HCT116 (cell line): ENCODE results near the gene XYLT1.

Experiments used
- CEBPB ChIP-seq: IDR thresholded peaks from 2 replicates; pipeline ENCODE4 v1.6.1; 2012; ENCODE audit warnings: low read depth
- EGR1 ChIP-seq: IDR thresholded peaks from 2 replicates; pipeline ENCODE4 v1.6.1; 2012; ENCODE audit warnings: low read depth
- EZH2 ChIP-seq: fragments of 200-600 bp; sonication (generic); IDR thresholded peaks from 2 replicates; pipeline ENCODE4 v1.6.1; 2017; ENCODE audit warnings: antibody characterized with exemption, mixed run types
- FOSL1 ChIP-seq: IDR thresholded peaks from 2 replicates; pipeline ENCODE4 v1.6.1; 2012; ENCODE audit warnings: low read depth
- POLR2A ChIP-seq: IDR thresholded peaks from 2 replicates; pipeline ENCODE4 v1.7.0; 2011; ENCODE audit warnings: borderline replicate concordance; ENCODE audit not compliant: insufficient read depth, insufficient read length; ENCODE audit errors: extremely low read depth
- SP1 ChIP-seq: IDR thresholded peaks from 2 replicates; pipeline ENCODE4 v1.6.1; 2012; ENCODE audit warnings: low read depth
- ZFX ChIP-seq: fragments of 450-650 bp; IDR thresholded peaks from 2 replicates; pipeline ENCODE4 v1.6.1; 2017
- ZNF274 ChIP-seq: fragments of 200-500 bp; sonication (Bioruptor generic); IDR thresholded peaks from 2 replicates; pipeline ENCODE4 v1.6.1; 2014; ENCODE audit warnings: mild to moderate bottlenecking, low read depth, low read length, inconsistent platforms
- TF ChIP-seq, protein P1 (sequence below), 3 experiments: fragments of 200-600 bp in 1 of 3; sonication (generic) in 1 of 3; IDR thresholded peaks in 2 of 3; conservative IDR thresholded peaks in 1 of 3; 2 replicates each; pipeline ENCODE4 v1.5.1; 2012 to 2017; ENCODE audit warnings: low read depth in 2 of 3, low read length in 2 of 3, antibody characterized with exemption in 1 of 3, borderline replicate concordance in 1 of 3, control low read depth in 1 of 3, mild to moderate bottlenecking in 1 of 3, mixed read lengths in 1 of 3, mixed run types in 1 of 3, moderate library complexity in 1 of 3; ENCODE audit not compliant: insufficient read depth in 1 of 3

DNA sequence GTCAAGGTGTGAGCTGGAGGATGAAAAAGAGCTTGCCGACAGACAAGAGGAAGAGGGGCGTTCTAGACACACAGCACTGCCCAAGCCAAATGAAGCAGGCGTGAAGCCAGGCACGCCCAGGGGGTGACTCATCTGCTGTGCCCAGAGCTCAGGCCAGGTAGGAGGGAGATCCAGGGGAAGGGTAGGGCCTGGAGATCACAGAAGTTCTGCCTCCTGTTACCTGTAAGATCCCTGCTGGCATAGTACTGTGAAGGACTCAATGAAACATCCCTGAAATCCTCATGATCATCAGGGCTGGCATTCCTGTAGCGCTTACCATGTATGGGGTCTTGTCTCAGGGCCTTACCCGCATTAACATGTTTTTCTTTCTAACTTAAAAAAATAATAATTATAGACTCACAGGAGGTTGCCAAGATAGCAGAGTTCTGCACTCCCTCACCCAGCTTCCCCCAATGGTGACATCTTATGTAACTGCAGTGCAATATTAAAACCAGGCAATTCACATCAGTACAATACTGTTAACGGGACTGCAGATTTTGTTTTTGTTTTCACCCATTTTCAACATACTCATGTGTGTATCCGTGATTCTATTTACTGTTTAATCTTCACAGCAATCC lies 158.6 kb downstream of the XYLT1 start:
- TF ChIP-seq, protein P1, sequence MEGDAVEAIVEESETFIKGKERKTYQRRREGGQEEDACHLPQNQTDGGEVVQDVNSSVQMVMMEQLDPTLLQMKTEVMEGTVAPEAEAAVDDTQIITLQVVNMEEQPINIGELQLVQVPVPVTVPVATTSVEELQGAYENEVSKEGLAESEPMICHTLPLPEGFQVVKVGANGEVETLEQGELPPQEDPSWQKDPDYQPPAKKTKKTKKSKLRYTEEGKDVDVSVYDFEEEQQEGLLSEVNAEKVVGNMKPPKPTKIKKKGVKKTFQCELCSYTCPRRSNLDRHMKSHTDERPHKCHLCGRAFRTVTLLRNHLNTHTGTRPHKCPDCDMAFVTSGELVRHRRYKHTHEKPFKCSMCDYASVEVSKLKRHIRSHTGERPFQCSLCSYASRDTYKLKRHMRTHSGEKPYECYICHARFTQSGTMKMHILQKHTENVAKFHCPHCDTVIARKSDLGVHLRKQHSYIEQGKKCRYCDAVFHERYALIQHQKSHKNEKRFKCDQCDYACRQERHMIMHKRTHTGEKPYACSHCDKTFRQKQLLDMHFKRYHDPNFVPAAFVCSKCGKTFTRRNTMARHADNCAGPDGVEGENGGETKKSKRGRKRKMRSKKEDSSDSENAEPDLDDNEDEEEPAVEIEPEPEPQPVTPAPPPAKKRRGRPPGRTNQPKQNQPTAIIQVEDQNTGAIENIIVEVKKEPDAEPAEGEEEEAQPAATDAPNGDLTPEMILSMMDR (IDR thresholded peaks at IDR 0.05 in 2 of 3, conservative IDR thresholded peaks at IDR 0.05 in 1 of 3; ENCODE audit: borderline replicate concordance in 1 of 3, insufficient read depth in 1 of 3, low read depth in 2 of 3, low read length in 2 of 3) = no peak
- TF ChIP-seq EZH2 (no peak), ZFX (no peak), POLR2A (no peak), ZNF274 (no peak), CEBPB (no peak), EGR1 (no peak), FOSL1 (peak; percentile 85), SP1 (peak; percentile 71)
